HFFc6 (cell line): ENCODE data around the gene INTS6. TPM values are rescaled to one million over a fixed set of nuclear protein-coding genes. Genes with fewer than 3 reads are reported as not detected.
"Not testable (repeated sequence)": the region's sequence is repeated elsewhere in the genome, so short reads cannot be mapped to it uniquely, and the experiment has no call there.

Experiments used
- DNase-seq: peaks from one replicate; pipeline ENCODE4 v3.0.0-alpha.2; 2018
- H3K27ac Mint-ChIP-seq: 2 replicates; pipeline ENCODE4 v1.8.0; 2020; ENCODE audit warnings: mild to moderate bottlenecking, mixed read lengths
- H3K27me3 Mint-ChIP-seq: 2 replicates; pipeline ENCODE4 v1.8.0; 2021; ENCODE audit warnings: mild to moderate bottlenecking, moderate library complexity, mixed read lengths; ENCODE audit not compliant: insufficient read depth
- H3K36me3 Mint-ChIP-seq: 2 replicates; pipeline ENCODE4 v1.8.0; 2021; ENCODE audit warnings: low read depth, mixed read lengths
- H3K4me1 Mint-ChIP-seq: 2 replicates; pipeline ENCODE4 v1.8.0; 2020; ENCODE audit warnings: low read depth, mixed read lengths
- H3K4me3 Mint-ChIP-seq: 2 replicates; pipeline ENCODE4 v1.8.0; 2020; ENCODE audit warnings: mild to moderate bottlenecking, moderate library complexity, mixed read lengths
- H3K9me3 Mint-ChIP-seq: 2 replicates; pipeline ENCODE4 v1.8.0; 2020; ENCODE audit warnings: mild to moderate bottlenecking, mixed read lengths
- CTCF ChIP-seq: fragments of 200-600 bp; sonication (generic); IDR thresholded peaks from 2 replicates; pipeline ENCODE4 v1.5.0; 2021; ENCODE audit warnings: antibody characterized with exemption, mild to moderate bottlenecking
- total RNA-seq, 6 experiments: library from RNA; stranded (reverse); fragmentation: NEBNext Ultra II Directional; extraction: Animal tissue kit (Norgen Biotek cat#: 25700); gene quantifications; 2 replicates in 1 of 6; 3 replicates in 5 of 6; pipeline ENCODE4 v1.2.3, GENCODE V29; 2021

Gene INTS6
- total RNA-seq, 6 experiments from 2014 or later = 32.4 to 38.6 (median 33.5) TPM

GRCh38 chr13:51420681-51421490 lies 31.9 kb downstream of the INTS6 start:
- TF ChIP-seq CTCF = no peak
- DNase-seq = no peak
- H3K36me3 Mint-ChIP-seq = peaks cover 37% of the 10 kb centered on the region
- peaks cover 41% of the 10 kb centered on the region for H3K4me1 Mint-ChIP-seq
- no peaks in the 10 kb centered on the region for H3K27me3 Mint-ChIP-seq
- H3K4me3 Mint-ChIP-seq = no peak overlapping the region
- H3K9me3 Mint-ChIP-seq = no peaks in the 10 kb centered on the region
- peak overlapping the region; percentile 1 for H3K27ac Mint-ChIP-seq

GRCh38 chr13:51419001-51419636 lies 33.7 kb downstream of the INTS6 start:
- peaks cover 38% of the 10 kb centered on the region for H3K4me1 Mint-ChIP-seq
- peaks cover 5% of the 10 kb centered on the region; the same call in 1 of the 2 replicates for H3K9me3 Mint-ChIP-seq
- H3K27ac Mint-ChIP-seq = no peak overlapping the region
- DNase-seq = no peak
- TF ChIP-seq CTCF = no peak
- H3K36me3 Mint-ChIP-seq = peaks cover 44% of the 10 kb centered on the region
- H3K27me3 Mint-ChIP-seq = no peaks in the 10 kb centered on the region
- H3K4me3 Mint-ChIP-seq = no peak overlapping the region

- Mint-ChIP-seq H3K4me3 (no peak overlapping the region), H3K27me3 (no peaks in the 10 kb centered on the region; the same call in 1 of the 2 replicates), H3K9me3 (peaks cover 5% of the 10 kb centered on the region; the same call in 1 of the 2 replicates), H3K27ac (no peak overlapping the region), H3K36me3 (peaks cover 42% of the 10 kb centered on the region), H3K4me1 (peaks cover 42% of the 10 kb centered on the region)
- TF ChIP-seq CTCF = no peak
- DNase-seq = no peak
Observed at GRCh38 chr13:51417716-51418115, 35.1 kb downstream of the INTS6 start.

GRCh38 chr13:51416107-51416506 lies 36.7 kb downstream of the INTS6 start:
- Mint-ChIP-seq H3K36me3 (peaks cover 39% of the 10 kb centered on the region), H3K4me3 (no peak overlapping the region), H3K4me1 (peaks cover 26% of the 10 kb centered on the region), H3K27ac (no peak overlapping the region), H3K27me3 (no peaks in the 10 kb centered on the region; the same call in 1 of the 2 replicates), H3K9me3 (peaks cover 5% of the 10 kb centered on the region; the same call in 1 of the 2 replicates)
- no peak for TF ChIP-seq CTCF
- no peak for DNase-seq

- H3K4me3 Mint-ChIP-seq, H3K27me3 Mint-ChIP-seq, H3K27ac Mint-ChIP-seq, DNase-seq, H3K9me3 Mint-ChIP-seq: not testable (repeated sequence)
- Mint-ChIP-seq H3K36me3 (peaks cover 44% of the 10 kb centered on the region), H3K4me1 (peaks cover 22% of the 10 kb centered on the region; the same call in 1 of the 2 replicates)
Observed at GRCh38 chr13:51415339-51415738, 37.5 kb downstream of the INTS6 start.

GRCh38 chr13:51412431-51412830 lies 40.4 kb downstream of the INTS6 start:
- no peak overlapping the region for H3K4me3 Mint-ChIP-seq
- DNase-seq = no peak
- peaks cover 5% of the 10 kb centered on the region; the same call in 1 of the 2 replicates for H3K9me3 Mint-ChIP-seq
- TF ChIP-seq CTCF = no peak
- peaks cover 31% of the 10 kb centered on the region for H3K36me3 Mint-ChIP-seq
- H3K27ac Mint-ChIP-seq = no peak overlapping the region
- H3K27me3 Mint-ChIP-seq = no peaks in the 10 kb centered on the region; the same call in 1 of the 2 replicates
- H3K4me1 Mint-ChIP-seq = peaks cover 16% of the 10 kb centered on the region; the same call in 1 of the 2 replicates
